CD4-positive, alpha-beta T cell treated with Interleukin-4 for 4 hours (primary cell): ENCODE measurements around the gene FZD7.

ENCODE experiments used
- DNase-seq: peaks from one replicate; pipeline ENCODE4 v3.0.0-alpha.2; 2020

The FZD7 gene

GRCh38 chr2:202072226-202072625 is 38.6 kb downstream of the FZD7 start:
- no peak for DNase-seq

GRCh38 chr2:202072737-202073401 is 39.2 kb downstream of the FZD7 start, which contains the start of gene KIAA2012:
KIAA2012 (plus strand) TSS chr2:202073255; CDS start chr2:202073628, 373 bp downstream.
- DNase-seq = no peak

- no peak for DNase-seq
Observed at GRCh38 chr2:202074324-202074723, 40.7 kb downstream of the FZD7 start.

GRCh38 chr2:202079310-202079709 is 45.7 kb downstream of the FZD7 start:
- DNase-seq = no peak

- DNase-seq = no peak
Observed at GRCh38 chr2:202084265-202084664, 50.6 kb downstream of the FZD7 start.
